Measurements from ENCODE around the gene RXFP4. TPM values are rescaled to one million over a fixed set of nuclear protein-coding genes. Genes with fewer than 3 reads are reported as not detected.

Gene RXFP4
- total and polyA plus RNA-seq, 9 of the 15 experiments (the other 6 are each of a cell fraction or from before 2014, with no cell fraction given), result 0.64 TPM; not detected in 8

DNA sequence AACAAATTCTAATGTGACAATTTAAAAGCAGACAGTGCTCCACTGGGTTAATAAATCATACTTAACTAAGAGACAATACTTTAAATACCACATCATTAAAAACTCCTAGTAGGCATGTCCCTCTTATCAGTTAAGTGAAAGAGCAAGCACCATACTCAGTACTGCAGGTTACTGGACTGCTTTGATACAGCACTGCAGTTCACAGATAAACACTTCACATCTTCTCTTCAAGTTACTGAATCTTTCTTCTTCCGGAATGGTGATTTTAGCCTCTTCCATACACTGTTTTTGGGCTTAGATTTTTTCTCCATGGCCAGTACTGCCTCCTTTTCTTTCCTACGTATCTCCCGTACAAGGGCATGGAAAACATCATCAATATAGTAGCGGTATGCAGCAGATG lies 41.3 kb upstream of the RXFP4 start (continued):
- peak; percentile 84 for TF ChIP-seq NCOR1 (IDR thresholded peaks at IDR 0.05)
- TF ChIP-seq LEF1 (IDR thresholded peaks at IDR 0.05), result peak; percentile 50; the same call in 1 of the 2 replicates
- TF ChIP-seq STAT5A (IDR thresholded peaks at IDR 0.05; ENCODE audit: borderline replicate concordance, low read length), result peak; percentile 79
- TF ChIP-seq DMBX1 (CRISPR knock-in tag; IDR thresholded peaks at IDR 0.05; ENCODE audit: borderline replicate concordance), result 0 out of 2 replicates have a peak, but pooled peaks have one; percentile 23
- peak; percentile 64 for TF ChIP-seq MEIS2 (IDR thresholded peaks at IDR 0.05; ENCODE audit: partially characterized antibody)

DNA sequence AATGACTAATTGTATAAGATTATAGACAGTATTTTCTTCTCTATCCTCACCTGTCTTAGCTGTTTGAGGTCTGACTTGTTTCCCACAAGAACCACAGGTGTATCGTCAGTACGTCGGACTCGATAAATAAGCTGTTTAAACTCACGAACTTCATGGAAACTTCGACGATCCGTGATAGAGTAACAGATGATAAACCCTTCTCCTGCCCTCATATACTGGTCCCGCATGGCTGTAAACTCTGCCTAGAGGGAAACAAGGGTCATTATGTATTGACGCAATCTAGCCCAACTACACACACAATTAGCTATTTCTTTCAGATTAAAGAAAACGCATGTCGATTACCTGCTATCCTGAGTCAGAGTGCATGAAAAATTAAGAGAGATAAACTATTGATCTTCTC lies 37.2 kb upstream of the RXFP4 start:
- in situ Hi-C loops (cut with MboI), result no loop called here
- no TSS peak for BruUV-seq (replicated peaks)

More for the DNA sequence above, 37.2 kb upstream of the RXFP4 start:
- WGBS (ENCODE audit: insufficient coverage, low coverage, missing lambda C conversion rate), result 95% methylated on average over 12 of the region's 12 CpGs
- Histone ChIP-seq H3K36me3 (ENCODE audit: control insufficient read depth, insufficient read depth, low read length) (peaks cover 85% of the 10 kb centered on the region), H2AFZ (ENCODE audit: low read depth, low read length) (no peak overlapping the region), H3K4me2 (ENCODE audit: insufficient read depth, low read length) (no peak overlapping the region), H4K20me1 (replicated peaks; ENCODE audit: control insufficient read depth, insufficient read depth, low read length) (no peaks in the 10 kb centered on the region), H3K27me3 (ENCODE audit: control insufficient read depth in 2 of 2, insufficient read depth in 2 of 2, low read length in 2 of 2) (no peaks in the 10 kb centered on the region), H3K79me2 (ENCODE audit: control insufficient read depth, insufficient read depth, low read length) (peaks cover 7% of the 10 kb centered on the region), H3K9me1 (ENCODE audit: control insufficient read depth, insufficient read depth, low read length) (no peaks in the 10 kb centered on the region), H3K4me3 (no peak overlapping the region), H3K27ac (ENCODE audit: extremely low read depth, low read depth, low read length) (no peak overlapping the region), H3K4me1 (replicated peaks in 1 of 2; ENCODE audit: control insufficient read depth in 2 of 2, insufficient read depth in 2 of 2, low read length in 2 of 2) (peaks cover 3 to 13% of the 10 kb centered on the region in 2 experiments; a peak in 3 of 5 replicates), H3K9me3 (replicated peaks; ENCODE audit: control insufficient read depth, insufficient read depth, low read depth, low read length) (no peaks in the 10 kb centered on the region), H3K9ac (ENCODE audit: insufficient read depth in 1 of 2, low read depth in 2 of 2, low read length in 2 of 2) (no peak overlapping the region)
- DNase-seq (ENCODE audit: extremely low read depth in 1 of 4, low spot score in 3 of 4) (no peak), ATAC-seq (no peak), FAIRE-seq (no peak)
- POLR2A ChIA-PET, result interaction anchor here (0.6 to 3.0 kb wide), 5 partner anchors 9 to 118 kb away, joined by 3 to 14 read pairs (median 4); no protein-coding TSS in a partner anchor
- intact Hi-C loops (cut with micrococcal nuclease), result no loop called here
- CTCF ChIA-PET (ENCODE audit: low intra/inter-chr PET ratio), result no interaction called here
- TF ChIP-seq FOSL1 (tag; conservative IDR thresholded peaks at IDR 0.05) (no peak), FOXK1 (CRISPR knock-in tag; IDR thresholded peaks at IDR 0.05; ENCODE audit: borderline replicate concordance) (no peak)
